Medulla oblongata (tissue), 1 donor: ENCODE results near the gene NEDD8.

Experiments used
- DNase-seq: peaks from one replicate; pipeline ENCODE4 v3.0.0-alpha.2; 2015; ENCODE audit errors: extremely low spot score

The NEDD8 gene

GRCh38 chr14:24263848-24264247, 31.7 kb upstream of the NEDD8 start:
- DNase-seq, result no peak

GRCh38 chr14:24262821-24263733, 30.9 kb upstream of the NEDD8 start, which contains the start of gene TGM1:
Gene TGM1 (minus strand): TSS chr14:24263177. CDS start chr14:24262352, 825 bp downstream.
- DNase-seq, result no peak

GRCh38 chr14:24261969-24262327, 29.8 kb upstream of the NEDD8 start:
- DNase-seq, result no peak

- DNase-seq, result no peak
Observed at GRCh38 chr14:24261256-24261968, 29.2 kb upstream of the NEDD8 start.

GRCh38 chr14:24260780-24261157, 28.6 kb upstream of the NEDD8 start:
- no peak for DNase-seq

GRCh38 chr14:24260026-24260779, 28.0 kb upstream of the NEDD8 start:
- no peak for DNase-seq

GRCh38 chr14:24259282-24260025, 27.3 kb upstream of the NEDD8 start:
- no peak for DNase-seq

- DNase-seq, result no peak
Observed at GRCh38 chr14:24258548-24259265, 26.5 kb upstream of the NEDD8 start.

- DNase-seq, result no peak
Observed at GRCh38 chr14:24258119-24258518, 26.0 kb upstream of the NEDD8 start.

- no peak for DNase-seq
Observed at GRCh38 chr14:24256960-24257359, 24.8 kb upstream of the NEDD8 start.

GRCh38 chr14:24255931-24256711, 24.0 kb upstream of the NEDD8 start:
- no peak for DNase-seq

GRCh38 chr14:24255438-24255837, 23.3 kb upstream of the NEDD8 start:
- DNase-seq, result no peak

GRCh38 chr14:24254630-24255392, 22.6 kb upstream of the NEDD8 start:
- DNase-seq, result no peak

GRCh38 chr14:24253936-24254335, 21.8 kb upstream of the NEDD8 start:
- no peak for DNase-seq

GRCh38 chr14:24252289-24253124, 20.3 kb upstream of the NEDD8 start:
- DNase-seq, result no peak

GRCh38 chr14:24251880-24252288, 19.7 kb upstream of the NEDD8 start:
- DNase-seq, result no peak

- no peak for DNase-seq
Observed at GRCh38 chr14:24250354-24250753, 18.2 kb upstream of the NEDD8 start.

- DNase-seq, result no peak
Observed at GRCh38 chr14:24249230-24250021, 17.3 kb upstream of the NEDD8 start.
